Ascending aorta (tissue), 2 donors: Measurements from ENCODE around the gene FTH1. TPM values are rescaled to one million over a fixed set of nuclear protein-coding genes. Genes with fewer than 3 reads are reported as not detected.
"Not testable (repeated sequence)": the region's sequence is repeated elsewhere in the genome, so short reads cannot be mapped to it uniquely, and the experiment has no call there.

Experiments used
- DNase-seq, 2 donors: peaks; one replicate each; pipeline ENCODE4 v3.0.0-alpha.2; 2019; ENCODE audit warnings: low spot score in 2 of 2
- H3K27ac ChIP-seq, 2 donors: fragments of 200-600 bp; sonication (generic); one replicate each; pipeline ENCODE4 v1.5.1; 2016 to 2017; ENCODE audit warnings: mild to moderate bottlenecking in 1 of 2
- H3K27me3 ChIP-seq: fragments of 200-600 bp; sonication (generic); one replicate; pipeline ENCODE4 v1.5.1; 2017
- H3K36me3 ChIP-seq, 2 donors: fragments of 200-600 bp; sonication (generic); one replicate each; pipeline ENCODE4 v1.5.1; 2016
- H3K4me1 ChIP-seq, 2 donors: fragments of 200-600 bp; sonication (generic); one replicate each; pipeline ENCODE4 v1.5.1; 2016 to 2017; ENCODE audit warnings: mild to moderate bottlenecking in 1 of 2
- H3K4me3 ChIP-seq, 2 donors: fragments of 200-600 bp; sonication (generic); one replicate each; pipeline ENCODE4 v1.5.1; 2016 to 2017; ENCODE audit warnings: mild to moderate bottlenecking in 1 of 2
- H3K9me3 ChIP-seq, 2 donors: fragments of 200-600 bp; sonication (generic); one replicate each; pipeline ENCODE4 v1.5.1; 2016
- intact Hi-C: fragments of 100-400 bp; cut with DNase I; formaldehyde crosslinking; loops from one replicate; pipeline ENCODE4 v1.15.1; 2023
- total RNA-seq: library from RNA; depleted of rRNA; stranded (reverse); fragments of >200 nt; gene quantifications from one replicate; pipeline ENCODE4 v1.1.0, GENCODE V29; 2016
- TF ChIP-seq, protein P1 (sequence below), 3 experiments: fragments of 200-600 bp in 2 of 3; fragments of 450-650 bp in 1 of 3; sonication (generic) in 2 of 3; IDR thresholded peaks; one replicate each; pipeline ENCODE4 v1.5.1; 2016 to 2019; ENCODE audit warnings: antibody characterized with exemption in 3 of 3, mild to moderate bottlenecking in 1 of 3, moderate library complexity in 1 of 3

The FTH1 gene
- total RNA-seq, 1 donor from 2014 or later: 2,353 TPM

- H3K9me3 ChIP-seq: no peaks in the 10 kb centered on the region
- peaks cover 31 to 54% of the 10 kb centered on the region in 2 donors for H3K4me1 ChIP-seq
- intact Hi-C loops: loop anchor here (5.0 kb wide), 2 partner anchors 113 to 177 kb away; partner anchors contain the start of genes FEN1 and TMEM258
- peak overlapping the region; percentile 98 to 99 for H3K27ac ChIP-seq
- H3K36me3 ChIP-seq: peaks cover 11 to 22% of the 10 kb centered on the region in 2 donors
- peak in 1 of 2 donors; percentile 61 for DNase-seq
- TF ChIP-seq, protein P1, sequence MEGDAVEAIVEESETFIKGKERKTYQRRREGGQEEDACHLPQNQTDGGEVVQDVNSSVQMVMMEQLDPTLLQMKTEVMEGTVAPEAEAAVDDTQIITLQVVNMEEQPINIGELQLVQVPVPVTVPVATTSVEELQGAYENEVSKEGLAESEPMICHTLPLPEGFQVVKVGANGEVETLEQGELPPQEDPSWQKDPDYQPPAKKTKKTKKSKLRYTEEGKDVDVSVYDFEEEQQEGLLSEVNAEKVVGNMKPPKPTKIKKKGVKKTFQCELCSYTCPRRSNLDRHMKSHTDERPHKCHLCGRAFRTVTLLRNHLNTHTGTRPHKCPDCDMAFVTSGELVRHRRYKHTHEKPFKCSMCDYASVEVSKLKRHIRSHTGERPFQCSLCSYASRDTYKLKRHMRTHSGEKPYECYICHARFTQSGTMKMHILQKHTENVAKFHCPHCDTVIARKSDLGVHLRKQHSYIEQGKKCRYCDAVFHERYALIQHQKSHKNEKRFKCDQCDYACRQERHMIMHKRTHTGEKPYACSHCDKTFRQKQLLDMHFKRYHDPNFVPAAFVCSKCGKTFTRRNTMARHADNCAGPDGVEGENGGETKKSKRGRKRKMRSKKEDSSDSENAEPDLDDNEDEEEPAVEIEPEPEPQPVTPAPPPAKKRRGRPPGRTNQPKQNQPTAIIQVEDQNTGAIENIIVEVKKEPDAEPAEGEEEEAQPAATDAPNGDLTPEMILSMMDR (IDR thresholded peaks at IDR 0.05): no peak
- no peaks in the 10 kb centered on the region for H3K27me3 ChIP-seq
- peak overlapping the region; percentile 88 to 96 for H3K4me3 ChIP-seq
Measured at GRCh38 chr11:61968758-61969390, 1.4 kb upstream of the FTH1 start.

DNA sequence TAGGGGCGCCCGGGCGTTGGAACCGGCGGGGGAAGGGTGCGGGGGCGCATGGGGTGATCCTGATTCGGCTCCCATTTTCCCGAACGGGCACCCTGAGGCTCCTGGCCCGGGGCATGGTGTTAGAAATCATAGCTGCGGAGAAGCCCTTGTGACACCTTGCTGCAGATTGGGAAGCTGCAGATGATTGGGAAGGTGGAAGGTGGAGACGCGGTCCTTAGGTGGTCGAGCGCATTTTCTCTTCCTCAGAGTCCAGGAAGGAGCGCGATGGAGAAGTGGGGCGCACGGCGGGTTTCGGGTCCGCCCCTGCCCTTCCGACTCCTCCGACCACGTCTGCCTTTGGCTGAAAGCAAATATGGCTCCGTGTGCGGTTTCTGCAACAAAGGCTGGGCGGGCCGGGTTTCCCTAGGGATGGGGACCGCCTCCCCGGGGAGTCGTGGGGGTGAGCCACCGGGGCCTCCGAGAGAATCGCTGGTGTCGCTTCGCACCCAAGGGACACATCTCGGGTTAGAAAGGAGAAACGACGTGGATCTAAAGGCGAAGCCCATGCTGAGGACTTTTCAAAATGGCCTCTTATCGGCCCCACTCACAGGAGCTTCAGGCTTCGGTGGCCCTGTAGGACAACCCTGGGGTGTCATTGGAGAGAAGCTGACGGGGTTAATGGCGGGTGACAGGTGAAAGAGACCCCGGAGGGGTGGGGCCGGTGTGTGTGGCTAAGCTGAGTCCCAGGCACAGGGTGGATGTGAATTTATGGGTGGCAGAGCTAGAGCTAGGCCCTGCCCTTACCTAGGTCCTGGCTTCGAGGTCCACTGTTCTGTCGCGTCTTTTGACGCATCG, 707 bp upstream of the FTH1 start:
- H3K36me3 ChIP-seq: peaks cover 11 to 28% of the 10 kb centered on the region in 2 donors
- no peaks in the 10 kb centered on the region for H3K27me3 ChIP-seq
- peak overlapping the region; percentile 88 to 96 for H3K4me3 ChIP-seq
- peak in 1 of 2 donors; percentile 75 for DNase-seq
- peak overlapping the region; percentile 98 to 99 for H3K27ac ChIP-seq
- no peaks in the 10 kb centered on the region for H3K9me3 ChIP-seq
- peaks cover 24 to 51% of the 10 kb centered on the region in 2 donors for H3K4me1 ChIP-seq
- TF ChIP-seq, protein P1 (IDR thresholded peaks at IDR 0.05): peak in 1 of 3 experiments; percentile 6
- intact Hi-C loops: loop anchor here (1.0 to 5.0 kb wide), 4 partner anchors 19 to 176 kb away; partner anchors contain the start of genes FADS3, FEN1 and TMEM258

- no peaks in the 10 kb centered on the region for H3K9me3 ChIP-seq
- H3K4me1 ChIP-seq: peaks cover 20 to 47% of the 10 kb centered on the region in 2 donors
- H3K27me3 ChIP-seq: no peaks in the 10 kb centered on the region
- H3K4me3 ChIP-seq: peak overlapping the region; percentile 88 to 96
- peaks cover 11 to 28% of the 10 kb centered on the region in 2 donors for H3K36me3 ChIP-seq
- DNase-seq: no peak
- peak overlapping the region; percentile 98 to 99 for H3K27ac ChIP-seq
- TF ChIP-seq, protein P1 (IDR thresholded peaks at IDR 0.05): no peak
- intact Hi-C loops: loop anchor here (1.0 to 5.0 kb wide), 4 partner anchors 17 to 174 kb away; partner anchors contain the start of genes FADS3, FEN1 and TMEM258
Measured at GRCh38 chr11:61966734-61967115, 709 bp downstream of the FTH1 start.

DNA sequence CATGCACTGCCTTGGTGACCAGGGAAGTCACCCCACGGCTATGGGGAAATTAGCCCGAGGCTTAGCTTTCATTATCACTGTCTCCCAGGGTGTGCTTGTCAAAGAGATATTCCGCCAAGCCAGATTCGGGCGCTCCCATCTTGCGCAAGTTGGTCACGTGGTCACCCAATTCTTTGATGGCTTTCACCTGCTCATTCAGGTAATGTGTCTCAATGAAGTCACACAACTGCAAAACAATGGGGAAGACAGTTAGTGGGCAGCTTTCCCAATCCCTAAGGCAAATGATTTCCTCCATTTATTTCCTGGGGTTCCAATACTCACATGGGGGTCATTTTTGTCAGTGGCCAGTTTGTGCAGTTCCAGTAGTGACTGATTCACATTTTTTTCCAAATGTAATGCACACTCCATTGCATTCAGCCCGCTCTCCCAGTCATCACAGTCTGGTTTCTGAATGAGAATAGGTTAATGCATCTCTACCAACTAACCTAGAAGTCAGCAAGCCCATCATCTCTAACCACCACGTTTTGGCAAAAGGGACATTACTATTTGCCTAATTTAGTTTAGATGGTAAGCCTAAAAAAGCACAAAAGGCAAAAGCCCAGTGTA, 2.7 kb downstream of the FTH1 start:
- Histone ChIP-seq H3K4me3 (peak overlapping the region; percentile 88 to 96), H3K4me1 (peaks cover 10 to 38% of the 10 kb centered on the region in 2 donors), H3K27ac (peak overlapping the region; percentile 98 to 99), H3K36me3 (peaks cover 11 to 28% of the 10 kb centered on the region in 2 donors)
- H3K9me3 ChIP-seq, H3K27me3 ChIP-seq: not testable (repeated sequence)
- DNase-seq: peak in 1 of 2 donors; percentile 66
- intact Hi-C loops: loop anchor here (5.0 kb wide), 2 partner anchors 118 to 172 kb away; partner anchors contain the start of genes FEN1 and TMEM258

DNA sequence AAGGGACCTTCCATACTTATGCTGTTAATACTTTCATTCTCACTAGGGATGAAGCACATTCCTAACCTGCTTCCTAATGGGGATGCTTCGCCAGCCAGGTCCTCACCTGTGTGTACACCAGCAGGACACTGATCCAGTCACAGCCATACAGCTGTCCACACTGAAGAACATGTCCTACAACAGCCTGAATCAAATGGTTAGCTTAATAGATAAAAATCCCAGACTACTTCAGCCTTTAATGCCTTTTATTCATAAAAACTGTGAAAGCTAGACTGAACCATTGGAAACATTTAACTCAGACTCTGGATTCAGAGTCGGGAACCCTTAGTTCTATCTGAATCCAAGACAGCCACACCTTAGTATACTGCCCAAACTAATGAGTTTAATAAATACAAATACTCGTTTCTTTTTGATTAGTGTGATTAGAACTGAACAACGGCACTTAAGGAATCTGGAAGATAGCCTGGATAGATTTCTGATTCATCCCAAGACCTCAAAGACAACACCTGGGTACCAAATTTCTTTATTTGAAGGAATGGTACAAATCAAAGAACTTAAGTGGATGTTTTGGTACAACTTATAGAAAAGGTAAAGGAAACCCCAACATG, 3.3 kb downstream of the FTH1 start:
- Histone ChIP-seq H3K36me3 (peaks cover 11 to 28% of the 10 kb centered on the region in 2 donors), H3K9me3 (no peaks in the 10 kb centered on the region), H3K4me3 (peak overlapping the region in 1 of 2 donors; percentile 96), H3K27ac (peak overlapping the region; percentile 42 to 99), H3K4me1 (peaks cover 10 to 37% of the 10 kb centered on the region in 2 donors), H3K27me3 (no peaks in the 10 kb centered on the region)
- TF ChIP-seq, protein P1 (IDR thresholded peaks at IDR 0.05): no peak
- peak in 1 of 2 donors; percentile 62 for DNase-seq
- intact Hi-C loops: no loop called here
